IPS-15b (cell line): ENCODE data around the gene ESYT3.
A peak's percentile ranks its signal among the peaks of the same experiment; 100 is the strongest.
"Not testable (repeated sequence)": the region's sequence is repeated elsewhere in the genome, so short reads cannot be mapped to it uniquely, and the experiment has no call there.

Experiments
- H3K27me3 ChIP-seq: one replicate; pipeline ENCODE4 v1.6.1; 2013; ENCODE audit warnings: low read length; ENCODE audit not compliant: control insufficient read depth, insufficient read depth
- H3K36me3 ChIP-seq: one replicate; pipeline ENCODE4 v1.6.1; 2013; ENCODE audit warnings: low read length; ENCODE audit not compliant: control insufficient read depth, insufficient read depth
- H3K4me1 ChIP-seq: one replicate; pipeline ENCODE4 v1.6.1; 2013; ENCODE audit warnings: mild to moderate bottlenecking, low read length; ENCODE audit not compliant: control insufficient read depth, insufficient read depth
- H3K4me3 ChIP-seq: one replicate; pipeline ENCODE4 v1.5.1; 2013; ENCODE audit warnings: low read depth, low read length
- H3K9ac ChIP-seq: one replicate; pipeline ENCODE4 v1.6.1; 2013; ENCODE audit warnings: low read depth, mild to moderate bottlenecking, low read length
- H3K9me3 ChIP-seq: one replicate; pipeline ENCODE4 v1.6.1; 2013; ENCODE audit warnings: mild to moderate bottlenecking, low read length; ENCODE audit not compliant: control insufficient read depth, insufficient read depth

ESYT3 gene

DNA sequence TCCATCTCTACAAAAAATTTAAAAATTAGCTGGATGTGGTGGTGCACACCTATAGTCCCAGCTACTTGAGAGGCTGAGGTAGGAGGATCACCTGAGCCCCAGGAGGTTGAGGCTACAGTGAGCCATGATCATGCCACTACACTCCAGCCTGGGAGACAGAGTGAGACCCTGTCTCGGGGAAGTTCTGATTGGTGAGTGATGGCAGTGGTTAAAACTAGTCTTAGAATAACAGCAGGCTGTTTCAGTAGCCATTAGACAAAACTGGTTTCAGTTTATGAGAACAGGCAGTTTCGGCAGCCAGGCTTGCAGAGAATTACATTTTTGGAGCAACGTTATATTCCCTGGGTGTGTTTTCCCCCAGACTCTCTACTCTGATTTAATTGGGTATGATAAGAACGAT, 18.2 kb upstream of the ESYT3 start:
- H3K4me3 ChIP-seq, H3K9me3 ChIP-seq, H3K9ac ChIP-seq, H3K4me1 ChIP-seq, H3K27me3 ChIP-seq, H3K36me3 ChIP-seq: not testable (repeated sequence)

DNA sequence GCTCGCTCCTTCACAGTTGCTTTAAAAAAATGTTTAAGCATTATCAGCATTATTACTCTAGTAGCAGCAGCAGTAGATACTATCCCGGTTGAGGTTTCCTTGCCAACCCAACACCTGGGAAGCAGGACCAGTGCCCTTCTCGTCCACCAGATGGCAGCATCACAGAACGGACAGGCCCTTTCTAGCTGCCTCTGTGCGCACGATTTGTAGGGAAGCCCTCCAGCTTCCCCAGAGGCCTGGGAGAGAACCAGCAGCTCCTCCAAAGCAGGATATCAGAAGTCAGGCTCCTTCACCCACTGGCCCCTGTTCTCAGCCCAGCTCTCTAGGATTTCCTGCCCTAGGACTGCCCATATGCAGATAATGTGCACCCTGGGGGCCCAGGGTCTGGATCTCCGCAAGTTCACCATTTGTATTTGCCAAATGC, 16.8 kb upstream of the ESYT3 start:
- peaks cover 4% of the 10 kb centered on the region for H3K9me3 ChIP-seq
- peaks cover 2% of the 10 kb centered on the region for H3K4me1 ChIP-seq
- no peak overlapping the region for H3K4me3 ChIP-seq
- H3K27me3 ChIP-seq = no peaks in the 10 kb centered on the region
- H3K36me3 ChIP-seq = no peaks in the 10 kb centered on the region
- H3K9ac ChIP-seq = no peak overlapping the region

DNA sequence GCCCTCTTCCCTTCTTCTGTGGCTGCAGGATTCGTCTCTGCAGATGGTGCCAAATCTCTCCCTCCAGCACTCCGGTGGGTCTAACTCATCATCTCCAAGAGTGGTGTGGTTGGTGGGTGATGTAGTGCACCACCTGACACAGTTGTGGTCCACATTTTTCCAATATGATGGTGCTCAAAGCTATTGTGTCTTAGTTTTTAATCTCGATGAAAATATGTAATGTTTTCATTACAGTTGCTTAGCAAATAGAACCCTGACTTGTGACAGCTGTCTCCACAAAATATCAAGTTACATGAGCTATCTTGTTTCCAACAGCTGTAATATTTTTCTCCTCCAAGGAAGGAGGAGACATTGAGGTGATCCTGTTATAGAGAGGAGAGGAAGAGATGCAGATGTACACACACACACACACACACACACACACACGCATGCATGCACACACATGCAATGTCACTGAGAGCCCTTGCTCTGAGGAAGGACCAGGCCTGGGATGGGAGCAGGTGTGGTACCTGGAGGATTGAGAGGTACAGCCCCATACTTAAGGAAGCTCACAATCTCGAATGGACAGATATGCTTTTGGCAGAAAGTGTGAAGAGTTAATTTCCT, 15.7 kb upstream of the ESYT3 start:
- no peak overlapping the region for H3K4me3 ChIP-seq
- peaks cover 5% of the 10 kb centered on the region for H3K4me1 ChIP-seq
- no peak overlapping the region for H3K9ac ChIP-seq
- H3K9me3 ChIP-seq = peaks cover 4% of the 10 kb centered on the region
- no peaks in the 10 kb centered on the region for H3K36me3 ChIP-seq
- no peaks in the 10 kb centered on the region for H3K27me3 ChIP-seq

GRCh38 chr3:138423316-138423715, 11.1 kb upstream of the ESYT3 start:
- H3K4me3 ChIP-seq = no peak overlapping the region
- no peak overlapping the region for H3K9ac ChIP-seq
- no peaks in the 10 kb centered on the region for H3K27me3 ChIP-seq
- H3K36me3 ChIP-seq = no peaks in the 10 kb centered on the region
- peaks cover 4% of the 10 kb centered on the region for H3K9me3 ChIP-seq
- peaks cover 5% of the 10 kb centered on the region for H3K4me1 ChIP-seq

- Histone ChIP-seq H3K9ac (no peak overlapping the region), H3K9me3 (peaks cover 4% of the 10 kb centered on the region), H3K4me1 (peaks cover 5% of the 10 kb centered on the region), H3K4me3 (no peak overlapping the region), H3K27me3 (no peaks in the 10 kb centered on the region), H3K36me3 (no peaks in the 10 kb centered on the region)
Observed at GRCh38 chr3:138424323-138424722, 10.1 kb upstream of the ESYT3 start.

DNA sequence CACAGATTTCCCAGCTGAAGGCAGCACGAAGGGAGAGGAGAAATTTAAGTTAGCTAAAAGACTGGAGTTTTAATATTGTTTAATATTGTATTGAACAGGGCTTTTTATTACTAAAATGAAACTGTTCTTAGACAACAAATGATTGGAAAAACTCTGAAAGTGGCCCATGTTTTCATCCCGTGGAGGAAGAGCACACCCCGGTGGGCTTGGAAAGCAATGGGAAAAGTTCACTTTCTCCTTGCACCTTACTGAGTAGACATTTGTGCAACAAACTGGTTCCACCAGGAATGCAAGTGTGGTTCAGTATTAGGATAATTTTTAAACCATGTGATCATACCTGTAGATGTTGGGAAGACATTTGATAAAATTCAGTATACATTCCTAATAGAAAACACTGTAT, 8.2 kb upstream of the ESYT3 start:
- H3K4me3 ChIP-seq = no peak overlapping the region
- H3K4me1 ChIP-seq = peaks cover 5% of the 10 kb centered on the region
- H3K9ac ChIP-seq = no peak overlapping the region
- H3K27me3 ChIP-seq = peaks cover under 1% of the 10 kb centered on the region
- H3K36me3 ChIP-seq = no peaks in the 10 kb centered on the region
- no peaks in the 10 kb centered on the region for H3K9me3 ChIP-seq

DNA sequence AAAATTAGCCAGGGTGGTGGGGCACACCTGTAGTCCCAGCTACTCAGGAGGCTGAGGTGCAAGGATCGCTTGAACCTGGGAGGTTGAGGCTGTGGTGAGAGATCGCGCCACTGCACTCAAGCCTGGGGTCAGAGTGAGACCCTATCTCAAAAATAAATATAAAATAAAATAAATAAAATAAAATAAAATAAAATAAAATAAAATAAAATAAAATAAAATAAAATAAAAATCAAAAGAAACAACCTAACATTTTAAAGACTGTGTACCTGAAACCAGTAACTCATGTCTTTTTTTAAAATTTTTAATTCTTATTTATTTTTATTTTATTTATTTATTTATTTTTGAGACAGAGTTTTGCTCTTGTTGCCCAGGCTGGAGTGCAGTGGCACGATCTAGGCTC, 7.7 kb upstream of the ESYT3 start:
- not testable (repeated sequence) for H3K36me3 ChIP-seq, H3K4me3 ChIP-seq

GRCh38 chr3:138429665-138430064, 4.8 kb upstream of the ESYT3 start:
- Histone ChIP-seq H3K4me1 (no peaks in the 10 kb centered on the region), H3K27me3 (peaks cover 24% of the 10 kb centered on the region), H3K4me3 (no peak overlapping the region), H3K9ac (no peak overlapping the region), H3K9me3 (no peaks in the 10 kb centered on the region), H3K36me3 (no peaks in the 10 kb centered on the region)

More for the DNA sequence above, 7.7 kb upstream of the ESYT3 start:
- H3K4me1 ChIP-seq, H3K27me3 ChIP-seq, H3K9ac ChIP-seq, H3K9me3 ChIP-seq: not testable (repeated sequence)

DNA sequence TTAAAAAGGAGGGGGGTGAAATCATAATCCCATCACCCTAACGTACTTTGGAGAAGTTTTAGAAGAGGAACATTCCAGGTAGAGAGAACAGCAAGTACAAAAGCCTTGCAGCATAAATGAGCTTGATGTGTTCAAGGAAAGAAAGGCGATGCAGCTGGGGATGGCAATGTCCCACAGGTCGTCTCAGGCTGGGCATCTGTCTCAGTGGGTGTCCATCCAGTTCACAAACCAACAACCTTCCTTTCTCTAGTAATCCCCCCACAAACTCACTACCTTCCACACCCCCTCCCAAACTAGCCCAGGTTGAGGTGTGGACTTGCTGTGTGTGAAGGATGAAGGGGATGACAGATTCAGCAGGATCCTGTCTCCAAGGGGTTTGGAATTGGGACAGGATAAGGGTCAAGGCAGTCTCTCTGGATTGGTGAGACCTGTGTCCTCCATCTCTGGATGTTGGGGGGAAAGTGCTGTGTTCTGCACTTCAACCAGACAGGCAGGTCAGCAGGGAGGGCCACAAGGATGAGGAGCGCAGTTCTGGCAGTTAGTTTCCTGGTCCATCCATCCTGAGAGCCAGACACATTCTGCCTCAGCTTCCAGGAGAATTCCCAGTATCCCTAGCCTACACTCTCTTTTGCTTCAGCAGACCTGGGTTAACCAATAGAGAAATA, 1.7 kb upstream of the ESYT3 start:
- no peaks in the 10 kb centered on the region for H3K9me3 ChIP-seq
- H3K27me3 ChIP-seq = peaks cover 53% of the 10 kb centered on the region
- no peaks in the 10 kb centered on the region for H3K36me3 ChIP-seq

DNA sequence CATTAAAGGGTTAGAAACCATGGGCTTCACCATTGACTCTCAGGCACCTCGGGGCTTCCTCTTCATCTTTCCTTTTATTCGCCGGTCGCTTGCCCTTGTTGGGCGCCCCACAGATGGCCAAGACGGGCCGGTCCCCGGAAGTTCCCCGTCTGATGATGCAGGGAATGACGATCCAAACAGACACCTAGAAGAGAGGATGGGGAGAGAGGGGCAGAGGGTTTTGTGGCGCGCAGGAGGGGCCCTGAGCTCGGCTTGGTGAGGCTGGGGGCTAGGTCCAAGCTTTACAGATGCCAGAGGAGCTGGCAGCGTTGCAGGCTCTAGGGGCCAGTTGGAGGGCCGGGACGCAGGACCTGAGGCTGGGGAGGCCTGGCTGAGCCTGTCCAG, 532 bp upstream of the ESYT3 start:
- H3K4me3 ChIP-seq = peak overlapping the region; percentile 20
- no peak overlapping the region for H3K9ac ChIP-seq
- H3K36me3 ChIP-seq = no peaks in the 10 kb centered on the region
- H3K27me3 ChIP-seq = peaks cover 53% of the 10 kb centered on the region
- H3K4me1 ChIP-seq = no peaks in the 10 kb centered on the region
- H3K9me3 ChIP-seq = no peaks in the 10 kb centered on the region

More for the DNA sequence above, 1.7 kb upstream of the ESYT3 start:
- no peak overlapping the region for H3K4me3 ChIP-seq
- H3K9ac ChIP-seq = no peak overlapping the region
- H3K4me1 ChIP-seq = no peaks in the 10 kb centered on the region

DNA sequence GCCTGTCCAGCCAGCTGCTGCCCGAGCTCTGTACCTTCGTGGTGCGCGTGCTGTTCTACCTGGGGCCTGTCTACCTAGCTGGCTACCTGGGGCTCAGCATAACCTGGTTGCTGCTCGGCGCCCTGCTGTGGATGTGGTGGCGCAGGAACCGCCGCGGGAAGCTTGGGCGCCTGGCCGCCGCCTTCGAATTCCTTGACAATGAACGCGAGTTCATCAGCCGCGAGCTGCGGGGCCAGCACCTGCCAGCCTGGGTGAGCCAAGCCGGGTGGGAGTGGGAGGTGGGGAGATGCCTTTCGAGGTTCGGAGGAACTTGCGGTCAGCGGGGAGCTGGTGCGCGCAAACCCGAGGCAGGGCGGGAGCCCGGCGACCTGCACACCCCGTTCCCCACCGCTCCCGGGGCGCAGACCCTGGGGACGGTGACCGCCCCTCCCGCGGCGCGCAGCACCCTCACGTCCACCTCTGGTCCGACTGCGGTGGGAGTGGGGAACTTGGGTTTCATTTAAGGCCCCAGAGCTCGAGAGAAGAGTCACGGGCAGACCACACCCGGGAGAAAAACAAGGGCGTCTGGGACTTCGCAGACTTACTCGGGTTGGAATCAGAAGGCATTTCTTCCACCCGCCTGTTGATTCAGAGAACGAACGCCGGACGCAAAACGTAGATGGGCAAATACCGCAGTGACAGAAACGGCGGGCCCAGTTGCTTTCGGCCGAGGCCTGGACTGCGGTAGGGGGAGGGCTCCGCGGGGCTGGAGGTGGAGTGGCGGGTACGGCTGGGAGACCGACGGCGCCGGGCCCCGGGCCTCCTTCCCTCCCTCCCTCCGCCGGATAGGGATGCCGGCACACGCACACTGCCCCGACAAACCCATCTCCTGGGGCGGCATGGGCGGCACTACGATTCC, 708 bp downstream of the ESYT3 start:
- H3K9ac ChIP-seq = peak overlapping the region; percentile 54

DNA sequence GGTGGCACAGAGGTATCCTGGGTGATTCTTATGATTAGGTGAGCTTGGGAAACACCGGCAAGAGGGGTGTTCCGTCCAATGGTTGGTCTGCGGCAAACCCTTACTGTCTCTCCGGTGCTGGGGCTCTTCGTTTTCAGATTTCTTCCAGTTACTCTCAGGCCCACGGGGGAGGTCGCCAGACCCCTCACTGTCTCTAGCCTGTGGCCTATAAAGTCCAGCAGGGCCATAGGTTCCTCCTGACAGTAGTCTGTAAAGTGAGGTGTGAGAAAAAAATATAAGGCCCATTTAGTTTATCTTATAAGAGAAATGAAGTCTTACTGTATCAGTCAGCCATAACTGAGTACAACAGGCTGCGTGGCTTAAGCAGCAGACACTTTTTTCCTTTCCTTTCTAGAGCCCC, 1.4 kb downstream of the ESYT3 start:
- Histone ChIP-seq H3K9me3 (no peaks in the 10 kb centered on the region), H3K4me3 (peak overlapping the region; percentile 73)

More for the DNA sequence above, 708 bp downstream of the ESYT3 start:
- H3K36me3 ChIP-seq = no peaks in the 10 kb centered on the region
- peak overlapping the region; percentile 73 for H3K4me3 ChIP-seq
- no peaks in the 10 kb centered on the region for H3K9me3 ChIP-seq
- H3K4me1 ChIP-seq = no peaks in the 10 kb centered on the region
- peaks cover 53% of the 10 kb centered on the region for H3K27me3 ChIP-seq

More for the DNA sequence above, 1.4 kb downstream of the ESYT3 start:
- peaks cover 53% of the 10 kb centered on the region for H3K27me3 ChIP-seq
- no peaks in the 10 kb centered on the region for H3K4me1 ChIP-seq
- no peak overlapping the region for H3K9ac ChIP-seq
- H3K36me3 ChIP-seq = no peaks in the 10 kb centered on the region
